Left ventricle myocardium inferior (tissue), 1 donor: Measurements from ENCODE around the gene CRTC3. TPM values are rescaled to one million over a fixed set of nuclear protein-coding genes. Genes with fewer than 3 reads are reported as not detected.

Experiments used
- DNase-seq: peaks from one replicate; pipeline ENCODE4 v3.0.0-alpha.2; 2020
- H3K27ac ChIP-seq: fragments of 200-600 bp; replicated peaks from 2 replicates; pipeline ENCODE4 v1.8.0; 2021
- H3K27me3 ChIP-seq: fragments of 200-600 bp; 2 replicates; pipeline ENCODE4 v1.8.0; 2021; ENCODE audit warnings: low read depth
- H3K36me3 ChIP-seq: fragments of 200-600 bp; 2 replicates; pipeline ENCODE4 v1.8.0; 2021
- H3K4me1 ChIP-seq: fragments of 200-600 bp; 2 replicates; pipeline ENCODE4 v1.8.0; 2021
- H3K4me3 ChIP-seq: fragments of 200-600 bp; 2 replicates; pipeline ENCODE4 v1.8.0; 2021; ENCODE audit warnings: mild to moderate bottlenecking, moderate library complexity
- H3K9me3 ChIP-seq: fragments of 200-600 bp; replicated peaks from 2 replicates; pipeline ENCODE4 v1.8.0; 2021
- CTCF ChIP-seq: fragments of 200-600 bp; IDR thresholded peaks from 2 replicates; pipeline ENCODE4 v1.8.0; 2021; ENCODE audit warnings: antibody characterized with exemption, mild to moderate bottlenecking, borderline replicate concordance
- intact Hi-C: fragments of 100-400 bp; cut with micrococcal nuclease; formaldehyde crosslinking; loops from one replicate; pipeline ENCODE4 v1.11.0; 2022
- total RNA-seq: library from RNA; stranded (reverse); fragmentation: NEBNext Ultra II Directional; extraction: Animal tissue kit (Norgen Biotek cat#: 25700); gene quantifications from one replicate; pipeline ENCODE4 v1.2.1, GENCODE V29; 2021
- donor health status: DM: no; HTN: yes; CAD: no; lungs with severe emphysema.

CRTC3 gene
- total RNA-seq, 1 donor from 2014 or later = 24.1 TPM

GRCh38 chr15:90487186-90487585 lies 42.5 kb upstream of the CRTC3 start:
- DNase-seq = no peak
- TF ChIP-seq CTCF = no peak
- Histone ChIP-seq H3K36me3 (peaks cover 99% of the 10 kb centered on the region), H3K4me1 (no peaks in the 10 kb centered on the region), H3K27ac (no peak overlapping the region), H3K27me3 (no peaks in the 10 kb centered on the region), H3K9me3 (no peaks in the 10 kb centered on the region), H3K4me3 (no peak overlapping the region)
- intact Hi-C loops = no loop called here

DNA sequence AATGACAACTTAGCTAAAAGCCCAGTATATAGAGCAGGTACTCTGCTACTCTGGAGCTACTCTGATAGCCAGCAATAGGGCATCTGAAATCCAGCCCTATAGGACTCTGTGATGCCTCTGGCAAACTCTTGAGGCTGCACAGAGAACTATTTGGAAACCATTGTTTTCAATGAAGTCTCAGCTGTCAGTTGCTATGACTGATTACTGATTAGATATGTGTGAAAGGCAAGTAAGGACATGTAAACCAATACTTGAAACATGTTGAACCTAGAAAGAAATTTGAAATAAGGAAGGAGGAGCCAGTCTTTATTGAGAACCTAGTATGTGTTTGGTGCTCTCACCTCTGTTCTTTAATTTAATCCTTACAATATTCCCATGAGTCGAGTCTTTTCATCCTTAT lies 40.2 kb upstream of the CRTC3 start:
- H3K4me3 ChIP-seq = no peak overlapping the region
- TF ChIP-seq CTCF = no peak
- H3K27ac ChIP-seq = no peak overlapping the region
- H3K27me3 ChIP-seq = no peaks in the 10 kb centered on the region
- no peaks in the 10 kb centered on the region for H3K4me1 ChIP-seq
- DNase-seq = no peak
- no peaks in the 10 kb centered on the region for H3K9me3 ChIP-seq
- intact Hi-C loops = no loop called here
- H3K36me3 ChIP-seq = peaks cover 100% of the 10 kb centered on the region

- intact Hi-C loops = no loop called here
- no peaks in the 10 kb centered on the region for H3K27me3 ChIP-seq
- no peaks in the 10 kb centered on the region for H3K9me3 ChIP-seq
- no peak for DNase-seq
- H3K36me3 ChIP-seq = peaks cover 100% of the 10 kb centered on the region
- no peak for TF ChIP-seq CTCF
- no peak overlapping the region for H3K4me3 ChIP-seq
- H3K27ac ChIP-seq = no peak overlapping the region
- no peaks in the 10 kb centered on the region for H3K4me1 ChIP-seq
Measured at GRCh38 chr15:90489944-90490343, 39.8 kb upstream of the CRTC3 start.

GRCh38 chr15:90493647-90494046 lies 36.1 kb upstream of the CRTC3 start:
- no peak for DNase-seq
- Histone ChIP-seq H3K4me3 (no peak overlapping the region), H3K36me3 (peaks cover 98% of the 10 kb centered on the region), H3K27me3 (no peaks in the 10 kb centered on the region), H3K9me3 (no peaks in the 10 kb centered on the region), H3K4me1 (peaks cover 16% of the 10 kb centered on the region), H3K27ac (no peak overlapping the region)
- intact Hi-C loops = no loop called here
- TF ChIP-seq CTCF = no peak

DNA sequence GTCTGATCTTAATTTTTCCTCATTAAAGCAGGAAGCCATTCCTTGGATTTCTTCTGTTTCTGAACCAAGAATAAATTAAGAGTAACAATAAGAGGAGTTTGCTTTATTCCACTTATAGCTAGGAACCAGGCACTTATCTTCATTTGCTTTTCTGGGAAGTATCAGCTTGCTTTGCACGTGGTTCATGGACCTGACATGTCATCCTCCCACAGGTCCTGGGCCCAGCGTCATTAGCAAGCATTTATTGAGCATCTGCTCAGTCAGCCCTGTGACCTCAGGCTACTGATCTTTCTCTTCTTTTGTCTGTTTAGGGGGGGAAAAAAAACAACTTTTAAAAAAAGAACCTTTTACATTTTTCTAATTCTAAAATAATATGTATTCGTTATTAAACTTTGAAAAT lies 34.7 kb upstream of the CRTC3 start:
- H3K27ac ChIP-seq = no peak overlapping the region
- intact Hi-C loops = no loop called here
- peaks cover 98% of the 10 kb centered on the region for H3K36me3 ChIP-seq

More for the DNA sequence above, 34.7 kb upstream of the CRTC3 start:
- H3K27me3 ChIP-seq = no peaks in the 10 kb centered on the region
- H3K9me3 ChIP-seq = no peaks in the 10 kb centered on the region
- H3K4me3 ChIP-seq = no peak overlapping the region
- peaks cover 16% of the 10 kb centered on the region for H3K4me1 ChIP-seq
- no peak for DNase-seq
- no peak for TF ChIP-seq CTCF
